ENCODE measurements around the gene PRIMA1. TPM values are rescaled to one million over a fixed set of nuclear protein-coding genes. Genes with fewer than 3 reads are reported as not detected.

Gene PRIMA1
- total and polyA plus RNA-seq, 12 donors = 1.8 to 16.3 (median 4.1) TPM

DNA sequence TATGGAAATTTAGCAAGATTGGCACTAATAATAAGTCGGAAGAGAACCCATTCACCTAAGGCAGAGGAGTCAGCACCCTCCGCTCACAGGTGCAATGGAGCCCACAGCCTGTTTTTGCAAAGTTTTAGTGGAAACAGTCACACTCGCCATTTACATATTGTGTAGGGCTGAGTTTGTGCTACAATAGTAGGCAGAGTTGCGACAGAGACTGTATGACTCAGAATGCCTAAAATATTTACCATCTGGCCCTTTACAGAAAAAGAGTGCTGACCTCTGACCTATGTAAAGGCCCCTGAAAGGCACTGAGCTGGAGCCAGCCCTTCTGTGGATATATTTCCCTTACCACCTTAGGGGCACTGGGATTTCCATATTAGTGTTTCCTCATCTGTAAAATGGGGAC is 79.0 kb downstream of the PRIMA1 start:
- Histone ChIP-seq H3K9me3 (no peaks in the 10 kb centered on the region), H3K4me1 (no peaks in the 10 kb centered on the region), H3K27me3 (peaks cover 0 to 6% (median 0%) of the 10 kb centered on the region in 7 donors), H3K27ac (no peak overlapping the region), H3K4me3 (no peak overlapping the region), H3K36me3 (no peaks in the 10 kb centered on the region)
- TF ChIP-seq, protein P1, sequence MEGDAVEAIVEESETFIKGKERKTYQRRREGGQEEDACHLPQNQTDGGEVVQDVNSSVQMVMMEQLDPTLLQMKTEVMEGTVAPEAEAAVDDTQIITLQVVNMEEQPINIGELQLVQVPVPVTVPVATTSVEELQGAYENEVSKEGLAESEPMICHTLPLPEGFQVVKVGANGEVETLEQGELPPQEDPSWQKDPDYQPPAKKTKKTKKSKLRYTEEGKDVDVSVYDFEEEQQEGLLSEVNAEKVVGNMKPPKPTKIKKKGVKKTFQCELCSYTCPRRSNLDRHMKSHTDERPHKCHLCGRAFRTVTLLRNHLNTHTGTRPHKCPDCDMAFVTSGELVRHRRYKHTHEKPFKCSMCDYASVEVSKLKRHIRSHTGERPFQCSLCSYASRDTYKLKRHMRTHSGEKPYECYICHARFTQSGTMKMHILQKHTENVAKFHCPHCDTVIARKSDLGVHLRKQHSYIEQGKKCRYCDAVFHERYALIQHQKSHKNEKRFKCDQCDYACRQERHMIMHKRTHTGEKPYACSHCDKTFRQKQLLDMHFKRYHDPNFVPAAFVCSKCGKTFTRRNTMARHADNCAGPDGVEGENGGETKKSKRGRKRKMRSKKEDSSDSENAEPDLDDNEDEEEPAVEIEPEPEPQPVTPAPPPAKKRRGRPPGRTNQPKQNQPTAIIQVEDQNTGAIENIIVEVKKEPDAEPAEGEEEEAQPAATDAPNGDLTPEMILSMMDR (IDR thresholded peaks at IDR 0.05) = no peak
- ATAC-seq (no peak), DNase-seq (no peak)
- WGBS, 2 donors = 90 to 91% methylated on average over 4 of the region's 4 CpGs
- intact Hi-C loops (cut with DNase I) = loop anchor here in 1 of 10 donors (10.0 kb wide), 1 partner anchor 66 kb away; no protein-coding TSS in a partner anchor

DNA sequence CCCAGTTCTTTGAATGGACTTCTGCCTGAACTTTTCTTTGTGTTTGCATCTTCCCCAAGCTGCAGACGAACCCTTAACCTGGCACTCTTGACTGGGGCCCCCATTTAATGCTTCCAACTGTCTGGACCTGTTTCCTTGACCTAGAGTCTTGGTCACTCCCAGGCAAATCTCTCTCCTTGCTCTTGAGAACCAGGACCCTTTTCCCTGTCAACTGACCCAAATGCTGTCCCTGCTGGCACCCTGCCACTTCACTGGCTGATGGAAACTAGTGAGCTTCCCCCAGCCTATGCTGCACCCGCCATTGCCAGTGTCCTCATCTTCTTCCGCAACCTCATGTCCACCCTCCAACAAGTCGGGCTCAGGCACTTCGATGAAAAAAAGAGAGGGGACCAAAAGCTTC is 79.5 kb downstream of the PRIMA1 start:
- H3K27me3 ChIP-seq = peaks cover 0 to 5% (median 0%) of the 10 kb centered on the region in 7 donors
- H3K9me3 ChIP-seq = no peaks in the 10 kb centered on the region
- intact Hi-C loops (cut with DNase I) = loop anchor here in 1 of 10 donors (10.0 kb wide), 1 partner anchor 66 kb away; no protein-coding TSS in a partner anchor
- H3K4me3 ChIP-seq = no peak overlapping the region
- no peaks in the 10 kb centered on the region for H3K36me3 ChIP-seq
- ATAC-seq = no peak
- H3K27ac ChIP-seq = no peak overlapping the region
- 83 to 89% methylated on average over 5 of the region's 5 CpGs for WGBS, 2 donors
- H3K4me1 ChIP-seq = no peaks in the 10 kb centered on the region
- TF ChIP-seq, protein P1 (IDR thresholded peaks at IDR 0.05) = no peak
- no peak for DNase-seq

DNA sequence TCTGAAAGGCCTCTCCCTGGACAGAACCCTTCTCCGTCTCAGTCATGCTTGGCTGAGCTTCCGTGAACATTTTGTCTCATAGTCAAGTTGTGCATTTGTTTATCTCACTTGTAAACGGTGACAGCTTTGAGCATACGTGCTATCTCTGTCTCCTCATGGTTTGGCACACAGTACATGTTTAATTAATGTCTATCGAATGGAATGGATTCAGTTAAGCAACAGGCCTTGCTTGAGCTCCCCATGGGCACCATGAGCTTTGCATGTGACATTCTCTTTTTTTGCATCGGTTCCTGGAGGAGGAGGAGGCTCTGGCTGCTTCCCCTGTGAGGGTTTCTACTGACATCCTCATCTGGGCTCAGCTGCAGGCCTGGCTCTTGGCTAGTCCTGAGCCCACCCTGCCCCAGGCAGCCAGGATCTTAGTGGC is 80.0 kb downstream of the PRIMA1 start:
- TF ChIP-seq, protein P1 (IDR thresholded peaks at IDR 0.05) = no peak
- Histone ChIP-seq H3K27me3 (peaks cover 0 to 4% (median 0%) of the 10 kb centered on the region in 7 donors), H3K9me3 (no peaks in the 10 kb centered on the region), H3K27ac (no peak overlapping the region), H3K36me3 (no peaks in the 10 kb centered on the region), H3K4me3 (no peak overlapping the region), H3K4me1 (no peaks in the 10 kb centered on the region)
- peak in 4 of 8 donors; percentile 28 to 94 (median 78) for ATAC-seq
- no peak for DNase-seq
- WGBS, 2 donors = 22 to 37% methylated on average over 6 of the region's 6 CpGs
- intact Hi-C loops (cut with DNase I) = loop anchor here in 1 of 10 donors (10.0 kb wide), 1 partner anchor 66 kb away; no protein-coding TSS in a partner anchor

DNA sequence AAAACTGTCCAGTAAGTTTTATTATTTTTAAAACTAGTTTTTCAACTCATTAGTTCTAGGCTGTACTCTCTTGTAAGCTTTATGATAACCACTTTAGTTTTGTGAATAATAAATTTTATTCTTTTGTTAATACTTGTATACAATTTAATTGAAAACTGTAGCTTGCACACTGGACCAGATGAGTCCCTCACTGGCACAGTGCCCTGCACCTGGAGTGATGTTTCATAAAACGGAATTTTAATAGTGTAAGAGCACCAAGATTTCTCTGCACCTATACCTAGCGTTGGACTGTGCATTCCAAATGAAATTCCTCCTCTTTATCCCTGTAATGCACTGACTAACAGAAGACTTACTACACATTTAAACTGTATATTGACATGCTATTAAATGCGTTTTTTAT is 80.8 kb downstream of the PRIMA1 start:
- 79 to 87% methylated on average over 3 of the region's 3 CpGs for WGBS, 2 donors
- Histone ChIP-seq H3K9me3 (no peaks in the 10 kb centered on the region), H3K27ac (no peak overlapping the region), H3K27me3 (no peaks in the 10 kb centered on the region), H3K36me3 (no peaks in the 10 kb centered on the region), H3K4me1 (no peaks in the 10 kb centered on the region), H3K4me3 (no peak overlapping the region)
- DNase-seq (no peak), ATAC-seq (no peak)
- TF ChIP-seq, protein P1 (IDR thresholded peaks at IDR 0.05) = no peak
- intact Hi-C loops (cut with DNase I) = loop anchor here in 1 of 10 donors (10.0 kb wide), 1 partner anchor 67 kb away; no protein-coding TSS in a partner anchor

Measured in heart right ventricle (tissue), 16 donors.